A549 (cell line): ENCODE data around the gene EPB41L2. TPM values are rescaled to one million over a fixed set of nuclear protein-coding genes. Genes with fewer than 3 reads are reported as not detected.
A peak's percentile ranks its signal among the peaks of the same experiment; 100 is the strongest.

Experiments
- ATAC-seq, 2 experiments: fragments of 200-7000 bp in 1 of 2; fragments of >200 bp in 1 of 2; cut with Nextera tagmentation in 1 of 2; cut with Tn5 transposase in 1 of 2; 3 replicates each; pipeline versions ENCODE4 v1.8.0 to v1.9.1; 2018 to 2020; ENCODE audit warnings: mild to moderate bottlenecking in 1 of 2, moderate library complexity in 1 of 2
- CTCF ChIA-PET: fragments of 300-600 bp; sonication (Branson Sonifier 250); formaldehyde crosslinking; extraction: SDS; loops from one replicate; lab custom pipeline; 2021; ENCODE audit warnings: antibody characterized with exemption, inconsistent platforms; lab: Yijun Ruan, JAX
- POLR2A ChIA-PET: fragments of 350-600 bp; formaldehyde crosslinking; extraction: SDS; loops from one replicate; lab custom pipeline; 2021; ENCODE audit warnings: antibody characterized with exemption, inconsistent platforms; lab: Yijun Ruan, JAX
- DNase-seq, 2 experiments: peaks; one replicate each; pipeline versions ENCODE4 v3.0.0 to v3.0.0-alpha.2; 2011 to 2016; ENCODE audit warnings: low read depth in 1 of 2, low spot score in 1 of 2
- FAIRE-seq: peaks from 2 replicates; lab custom pipeline; 2011; peaks lifted over from hg19 to GRCh38; lab: Jason Lieb, UNC
- H3K27ac ChIP-seq, 2 experiments: fragments of >200 bp; sonication (Bioruptor Twin); formaldehyde crosslinking; 3 replicates each; pipeline ENCODE4 v1.5.1; 2016 to 2017
- H3K4me1 ChIP-seq: fragments of >200 bp; sonication (Bioruptor Twin); formaldehyde crosslinking; 3 replicates; pipeline ENCODE4 v1.6.1; 2016
- H3K4me2 ChIP-seq: fragments of >200 bp; sonication (Bioruptor Twin); formaldehyde crosslinking; 3 replicates; pipeline ENCODE4 v1.6.1; 2016
- H3K4me3 ChIP-seq: fragments of >200 bp; sonication (Bioruptor Twin); formaldehyde crosslinking; 3 replicates; pipeline ENCODE4 v1.5.1; 2016
- H3K9me3 ChIP-seq: fragments of >200 bp; sonication (Bioruptor Twin); formaldehyde crosslinking; 3 replicates; pipeline ENCODE4 v1.6.1; 2016
- ATOH8 ChIP-seq: fragments of 250-450 bp; sonication (Bioruptor Pico); IDR thresholded peaks from 2 replicates; pipeline ENCODE4 v1.5.0; 2020; ENCODE audit warnings: low read depth, mild to moderate bottlenecking, moderate library complexity
- BHLHE40 ChIP-seq: IDR thresholded peaks from 2 replicates; pipeline ENCODE4 v1.6.1; 2012; ENCODE audit warnings: low read depth, low read length, inconsistent platforms
- CBX2 ChIP-seq: fragments of 200-600 bp; sonication (generic); IDR thresholded peaks from 2 replicates; pipeline ENCODE4 v1.6.1; 2016; ENCODE audit warnings: low read depth, mild to moderate bottlenecking, borderline replicate concordance
- CEBPB ChIP-seq, 2 experiments: fragments of >200 bp in 1 of 2; sonication (Bioruptor Twin) in 1 of 2; formaldehyde crosslinking in 1 of 2; IDR thresholded peaks; 2 replicates each; pipeline ENCODE4 v1.6.1; 2012 to 2016
- EHF ChIP-seq: fragments of 250-450 bp; sonication (Bioruptor Pico); IDR thresholded peaks from 2 replicates; pipeline ENCODE4 v1.5.0; 2020; ENCODE audit warnings: mild to moderate bottlenecking
- EHMT2 ChIP-seq: fragments of 200-600 bp; sonication (generic); IDR thresholded peaks from 2 replicates; pipeline ENCODE4 v1.6.1; 2016; ENCODE audit warnings: antibody characterized with exemption, low read depth, mild to moderate bottlenecking, moderate library complexity
- ELK1 ChIP-seq: fragments of 150-350 bp; IDR thresholded peaks from 2 replicates; pipeline ENCODE4 v1.6.1; 2014; ENCODE audit warnings: low read depth, mild to moderate bottlenecking, low read length
- ESRRA ChIP-seq: fragments of 150-350 bp; IDR thresholded peaks from 2 replicates; pipeline ENCODE4 v1.6.1; 2014; ENCODE audit warnings: mild to moderate bottlenecking, low read length, borderline replicate concordance
- FOSL2 ChIP-seq, 2 experiments: fragments of 450-650 bp in 1 of 2; fragments of >200 bp in 1 of 2; sonication (Bioruptor Twin) in 1 of 2; formaldehyde crosslinking; IDR thresholded peaks; 2 replicates each; pipeline versions ENCODE4 v1.5.0 to v1.6.1; 2016 to 2020; ENCODE audit warnings: mild to moderate bottlenecking in 1 of 2, moderate library complexity in 1 of 2
- JUN ChIP-seq, 2 experiments: fragments of >200 bp; sonication (Bioruptor Twin); formaldehyde crosslinking; IDR thresholded peaks; 2 replicates in 1 of 2; 3 replicates in 1 of 2; pipeline ENCODE4 v1.6.1; 2016 to 2017
- JUNB ChIP-seq: fragments of >200 bp; sonication (Bioruptor Twin); formaldehyde crosslinking; IDR thresholded peaks from 2 replicates; pipeline ENCODE4 v1.6.1; 2016
- NPAS2 ChIP-seq: fragments of 250-450 bp; sonication (Bioruptor Pico); IDR thresholded peaks from 2 replicates; pipeline ENCODE4 v1.8.0; 2022; ENCODE audit warnings: mild to moderate bottlenecking, moderate library complexity, borderline replicate concordance
- PHF8 ChIP-seq: fragments of 200-600 bp; sonication (generic); IDR thresholded peaks from 2 replicates; pipeline ENCODE4 v1.6.1; 2016; ENCODE audit warnings: low read depth, mild to moderate bottlenecking, antibody characterized with exemption, moderate library complexity, borderline replicate concordance
- POLR2AphosphoS2 ChIP-seq: conservative IDR thresholded peaks from 2 replicates; pipeline ENCODE4 v1.6.1; 2012; ENCODE audit warnings: low read length, improper control_type of control experiment, inconsistent platforms
- RFX5 ChIP-seq: fragments of 450-650 bp; IDR thresholded peaks from 2 replicates; pipeline ENCODE4 v1.7.1; 2014; ENCODE audit warnings: antibody characterized with exemption, mild to moderate bottlenecking, moderate library complexity
- TFCP2L1 ChIP-seq: fragments of 250-450 bp; sonication (Bioruptor Pico); IDR thresholded peaks from 2 replicates; pipeline ENCODE4 v1.5.0; 2021; ENCODE audit warnings: mild to moderate bottlenecking
- ZC3H11A ChIP-seq: fragments of 450-650 bp; IDR thresholded peaks from 2 replicates; pipeline ENCODE4 v1.6.1; 2014; ENCODE audit warnings: antibody characterized with exemption, mild to moderate bottlenecking
- ZFP36 ChIP-seq: fragments of 450-650 bp; IDR thresholded peaks from 2 replicates; pipeline ENCODE4 v1.6.1; 2014; ENCODE audit warnings: borderline replicate concordance; ENCODE audit not compliant: partially characterized antibody
- ZSCAN20 ChIP-seq: fragments of 250-450 bp; sonication (Bioruptor Pico); IDR thresholded peaks from 2 replicates; pipeline ENCODE4 v1.8.0; 2022; ENCODE audit warnings: mild to moderate bottlenecking, moderate library complexity
- WGBS: methylation state at CpG from one replicate; pipeline ENCODE4 v1.1.6; 2017; ENCODE audit errors: missing lambda C conversion rate; 5-methylcytosine and 5-hydroxymethylcytosine counted together
- polyA plus RNA-seq, 4 experiments: library from polyadenylated mRNA; depleted of rRNA in 3 of 4; stranded (reverse); fragments of >200 nt; fragmentation: RNase III in 1 of 4; extraction: RNeasy Plus Mini Kit Qiagen cat#74134 plus additional on column Dnase treatment in 1 of 4; gene quantifications; 2 replicates in 3 of 4; 3 replicates in 1 of 4; pipeline ENCODE4 v1.2.3, GENCODE V29; 2011 to 2017
- TF ChIP-seq, protein P1 (sequence below): fragments of >200 bp; sonication (Bioruptor Twin); formaldehyde crosslinking; IDR thresholded peaks from 3 replicates; pipeline ENCODE4 v1.5.1; 2016
- TF ChIP-seq, protein P2 (sequence below): IDR thresholded peaks from 2 replicates; pipeline ENCODE4 v1.6.1; 2012; ENCODE audit warnings: low read depth, borderline replicate concordance

The EPB41L2 gene
- polyA plus RNA-seq, 2 of the 4 experiments (the other 2 are of a cell fraction): 42.9 to 50.3 TPM

GRCh38 chr6:130932921-130933320, 130.1 kb downstream of the EPB41L2 start:
- H3K4me2 ChIP-seq: peak overlapping the region; percentile 83; the same call in 2 of the 3 replicates
- H3K4me3 ChIP-seq: no peak overlapping the region
- no peak for TF ChIP-seq ESRRA
- no peak for TF ChIP-seq ZFP36
- no peak for TF ChIP-seq ELK1
- DNase-seq: no peak
- CTCF ChIA-PET: no interaction called here
- no peak for FAIRE-seq
- POLR2A ChIA-PET: no interaction called here
- H3K4me1 ChIP-seq: peaks cover 43% of the 10 kb centered on the region
- WGBS: 89% methylated on average over 2 of the region's 2 CpGs
- H3K27ac ChIP-seq: peak overlapping the region in 1 of 2 experiments; percentile 63; a peak in 3 of 6 replicates
- no peak for ATAC-seq
- no peaks in the 10 kb centered on the region for H3K9me3 ChIP-seq

- TF ChIP-seq PHF8: no peak
- TF ChIP-seq CBX2: no peak
- TF ChIP-seq BHLHE40: no peak
- TF ChIP-seq CEBPB (IDR thresholded peaks at IDR 0.05): peak in 1 of 2 experiments; percentile 24; a peak in 1 of 4 replicates
- no peak for TF ChIP-seq JUN (IDR thresholded peaks at IDR 0.05)
- POLR2A ChIA-PET: no interaction called here
- CTCF ChIA-PET: no interaction called here
- H3K4me3 ChIP-seq: no peak overlapping the region
- H3K4me1 ChIP-seq: peaks cover 42% of the 10 kb centered on the region
- FAIRE-seq (no peak), DNase-seq (no peak), ATAC-seq (no peak)
- peak overlapping the region; percentile 83; the same call in 1 of the 3 replicates for H3K4me2 ChIP-seq
- H3K27ac ChIP-seq: peak overlapping the region in 1 of 2 experiments; percentile 63; a peak in 3 of 6 replicates
- 95% methylated on average over 2 of the region's 2 CpGs for whole genome bisulfite sequencing
- H3K9me3 ChIP-seq: no peaks in the 10 kb centered on the region
Measured at GRCh38 chr6:130932438-130932837, 130.6 kb downstream of the EPB41L2 start.

- H3K27ac ChIP-seq: no peak overlapping the region
- ChIA-PET CTCF (interaction anchor here (0.5 kb wide), 1 partner anchor 222 kb away, joined by 3 read pairs; no protein-coding TSS in a partner anchor), POLR2A (no interaction called here)
- ATAC-seq (no peak), FAIRE-seq (no peak), DNase-seq (no peak)
- peaks cover 45% of the 10 kb centered on the region for H3K4me1 ChIP-seq
- no peak overlapping the region for H3K4me3 ChIP-seq
- TF ChIP-seq, protein P1, sequence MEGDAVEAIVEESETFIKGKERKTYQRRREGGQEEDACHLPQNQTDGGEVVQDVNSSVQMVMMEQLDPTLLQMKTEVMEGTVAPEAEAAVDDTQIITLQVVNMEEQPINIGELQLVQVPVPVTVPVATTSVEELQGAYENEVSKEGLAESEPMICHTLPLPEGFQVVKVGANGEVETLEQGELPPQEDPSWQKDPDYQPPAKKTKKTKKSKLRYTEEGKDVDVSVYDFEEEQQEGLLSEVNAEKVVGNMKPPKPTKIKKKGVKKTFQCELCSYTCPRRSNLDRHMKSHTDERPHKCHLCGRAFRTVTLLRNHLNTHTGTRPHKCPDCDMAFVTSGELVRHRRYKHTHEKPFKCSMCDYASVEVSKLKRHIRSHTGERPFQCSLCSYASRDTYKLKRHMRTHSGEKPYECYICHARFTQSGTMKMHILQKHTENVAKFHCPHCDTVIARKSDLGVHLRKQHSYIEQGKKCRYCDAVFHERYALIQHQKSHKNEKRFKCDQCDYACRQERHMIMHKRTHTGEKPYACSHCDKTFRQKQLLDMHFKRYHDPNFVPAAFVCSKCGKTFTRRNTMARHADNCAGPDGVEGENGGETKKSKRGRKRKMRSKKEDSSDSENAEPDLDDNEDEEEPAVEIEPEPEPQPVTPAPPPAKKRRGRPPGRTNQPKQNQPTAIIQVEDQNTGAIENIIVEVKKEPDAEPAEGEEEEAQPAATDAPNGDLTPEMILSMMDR: no peak
- TF ChIP-seq NPAS2 (CRISPR knock-in tag) (no peak), ZC3H11A (no peak), JUNB (no peak), ATOH8 (no peak), TFCP2L1 (no peak), EHF (CRISPR knock-in tag) (no peak), FOSL2 (IDR thresholded peaks at IDR 0.05) (no peak), FOSL2 (CRISPR knock-in tag; IDR thresholded peaks at IDR 0.05) (no peak), EHMT2 (no peak), RFX5 (no peak), BHLHE40 (no peak), POLR2AphosphoS2 (no peak), ZSCAN20 (no peak)
- TF ChIP-seq, protein P2, sequence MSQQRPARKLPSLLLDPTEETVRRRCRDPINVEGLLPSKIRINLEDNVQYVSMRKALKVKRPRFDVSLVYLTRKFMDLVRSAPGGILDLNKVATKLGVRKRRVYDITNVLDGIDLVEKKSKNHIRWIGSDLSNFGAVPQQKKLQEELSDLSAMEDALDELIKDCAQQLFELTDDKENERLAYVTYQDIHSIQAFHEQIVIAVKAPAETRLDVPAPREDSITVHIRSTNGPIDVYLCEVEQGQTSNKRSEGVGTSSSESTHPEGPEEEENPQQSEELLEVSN: no peak
- no peaks in the 10 kb centered on the region for H3K9me3 ChIP-seq
- WGBS: 92% methylated on average over 4 of the region's 4 CpGs
- no peak overlapping the region for H3K4me2 ChIP-seq
Measured at GRCh38 chr6:130931683-130932082, 131.4 kb downstream of the EPB41L2 start.
